GM12878 (cell line): Measurements from ENCODE around the gene ASB7. TPM values are rescaled to one million over a fixed set of nuclear protein-coding genes. Genes with fewer than 3 reads are reported as not detected.

Source experiments
- ATAC-seq: fragments of 200-7000 bp; cut with Tn5 transposase; 3 replicates; pipeline ENCODE4 v1.9.1; 2020; ENCODE audit warnings: mild to moderate bottlenecking, moderate library complexity
- BruUV-seq: library from RNA; stranded (reverse); fragments of 400-500 nt; replicated peaks from 2 replicates; lab custom pipeline; 2021; lab: Mats Ljungman, UMichigan
- CTCF ChIA-PET: fragments of 300-600 bp; sonication (Branson Sonifier 250); formaldehyde crosslinking; extraction: SDS; loops from one replicate; lab custom pipeline; 2021; ENCODE audit warnings: inconsistent platforms; lab: Yijun Ruan, JAX
- POLR2A ChIA-PET: fragments of 350-600 bp; formaldehyde crosslinking; extraction: SDS; loops from one replicate; lab custom pipeline; 2021; ENCODE audit warnings: inconsistent platforms; lab: Charles Lee
- RAD21 ChIA-PET: fragments of 300-600 bp; sonication (Branson Sonifier 250); formaldehyde crosslinking; loops from one replicate; lab custom pipeline; 2023; ENCODE audit warnings: antibody characterized with exemption; ENCODE audit not compliant: unreplicated experiment; lab: Charles Lee
- SMC1A ChIA-PET: fragments of 300-600 bp; sonication (Branson Sonifier 250); formaldehyde crosslinking; loops from one replicate; lab custom pipeline; 2023; ENCODE audit not compliant: unreplicated experiment, uncharacterized antibody; lab: Charles Lee
- DNase-seq: peaks from one replicate; pipeline ENCODE4 v3.0.0-alpha.2; 2011; ENCODE audit warnings: low read depth, low spot score
- FAIRE-seq: peaks from 3 replicates; lab custom pipeline; 2011; peaks lifted over from hg19 to GRCh38; lab: Jason Lieb, UNC
- H2AFZ ChIP-seq: 2 replicates; pipeline ENCODE4 v1.6.0; 2011; ENCODE audit warnings: low read depth, low read length, control low read depth; ENCODE audit not compliant: control insufficient read depth
- H3K27ac ChIP-seq: 2 replicates; pipeline ENCODE4 v1.5.1; 2011; ENCODE audit warnings: control low read depth; ENCODE audit not compliant: control insufficient read depth, insufficient read depth
- H3K27me3 ChIP-seq, 2 experiments: replicated peaks in 1 of 2; 2 replicates each; pipeline versions ENCODE4 v1.6.0 to v1.6.1; 2011; ENCODE audit warnings: low read length in 1 of 2; ENCODE audit not compliant: control insufficient read depth in 2 of 2, insufficient read depth in 2 of 2
- H3K36me3 ChIP-seq, 2 experiments: 2 replicates each; pipeline ENCODE4 v1.5.1; 2011; ENCODE audit warnings: low read length in 1 of 2; ENCODE audit not compliant: control insufficient read depth in 2 of 2, insufficient read depth in 2 of 2
- H3K4me1 ChIP-seq: 2 replicates; pipeline ENCODE4 v1.6.1; 2011; ENCODE audit warnings: mild to moderate bottlenecking, low read length, moderate library complexity, mixed read lengths; ENCODE audit not compliant: control insufficient read depth, insufficient read depth
- H3K4me2 ChIP-seq: 2 replicates; pipeline ENCODE4 v1.6.0; 2011; ENCODE audit warnings: control low read depth; ENCODE audit not compliant: control insufficient read depth, insufficient read depth
- H3K4me3 ChIP-seq: fragments of 200-600 bp; sonication (generic); 2 replicates; pipeline ENCODE4 v1.5.1; 2016
- H3K79me2 ChIP-seq: 2 replicates; pipeline ENCODE4 v1.6.0; 2011; ENCODE audit warnings: low read length; ENCODE audit not compliant: control insufficient read depth, insufficient read depth
- H3K9ac ChIP-seq: 2 replicates; pipeline ENCODE4 v1.8.0; 2011; ENCODE audit warnings: low read length, control low read depth, mixed read lengths; ENCODE audit not compliant: control insufficient read depth, insufficient read depth
- H3K9me3 ChIP-seq: replicated peaks from 3 replicates; pipeline ENCODE4 v1.5.1; 2011; ENCODE audit warnings: mild to moderate bottlenecking, low read length; ENCODE audit not compliant: control insufficient read depth, insufficient read depth
- H4K20me1 ChIP-seq: 2 replicates; pipeline ENCODE4 v1.6.0; 2011; ENCODE audit not compliant: control insufficient read depth, insufficient read depth
- BRCA1 ChIP-seq: IDR thresholded peaks from 2 replicates; pipeline ENCODE4 v1.6.1; 2011; ENCODE audit warnings: low read depth, low read length, improper control_type of control experiment
- FOXM1 ChIP-seq: IDR thresholded peaks from 2 replicates; pipeline ENCODE4 v1.6.1; 2012; ENCODE audit warnings: low read depth, mild to moderate bottlenecking, inconsistent platforms, low read length, moderate library complexity
- IRF4 ChIP-seq: IDR thresholded peaks from 2 replicates; pipeline ENCODE4 v1.6.1; 2011; ENCODE audit warnings: low read depth, low read length
- MEF2A ChIP-seq: IDR thresholded peaks from 2 replicates; pipeline ENCODE4 v1.6.1; 2011; ENCODE audit warnings: low read depth, mild to moderate bottlenecking, low read length, moderate library complexity; ENCODE audit not compliant: insufficient read depth
- NFIC ChIP-seq: IDR thresholded peaks from 2 replicates; pipeline ENCODE4 v1.6.1; 2012; ENCODE audit warnings: low read depth, mild to moderate bottlenecking, inconsistent platforms, low read length, moderate library complexity
- RAD51 ChIP-seq: fragments of 450-650 bp; IDR thresholded peaks from 2 replicates; pipeline ENCODE4 v1.6.1; 2016; ENCODE audit warnings: moderate library complexity, mild to moderate bottlenecking, inconsistent platforms
- SMC3 ChIP-seq: IDR thresholded peaks from 2 replicates; pipeline ENCODE4 v1.6.1; 2011; ENCODE audit warnings: low read length, improper control_type of control experiment, borderline replicate concordance
- SRF ChIP-seq, 2 experiments: IDR thresholded peaks; 2 replicates each; pipeline ENCODE4 v1.6.1; 2011; ENCODE audit warnings: low read depth in 2 of 2, low read length in 2 of 2, mild to moderate bottlenecking in 1 of 2, moderate library complexity in 1 of 2
- STAT1 ChIP-seq: fragments of 450-650 bp; conservative IDR thresholded peaks from 2 replicates; pipeline ENCODE4 v1.6.1; 2014; ENCODE audit warnings: antibody characterized with exemption, mild to moderate bottlenecking
- SUZ12 ChIP-seq: fragments of 200-600 bp; sonication (generic); IDR thresholded peaks from one replicate; pipeline ENCODE4 v1.6.1; 2018; ENCODE audit warnings: antibody characterized with exemption, mild to moderate bottlenecking; ENCODE audit not compliant: unreplicated experiment
- ZNF217 ChIP-seq: fragments of 450-650 bp; IDR thresholded peaks from 2 replicates; pipeline ENCODE4 v1.6.1; 2017; ENCODE audit warnings: antibody characterized with exemption, mild to moderate bottlenecking
- WGBS: methylation state at CpG from one replicate; pipeline ENCODE4 v1.1.6; 2016; ENCODE audit warnings: low lambda C conversion rate; ENCODE audit not compliant: insufficient replicate concordance, insufficient coverage; ENCODE audit errors: missing lambda C conversion rate; 5-methylcytosine and 5-hydroxymethylcytosine counted together
- in situ Hi-C: fragments of 300-500 bp; cut with MboI; formaldehyde crosslinking; loops from 9 replicates; pipeline ENCODE4 v1.14.3; 2018; ENCODE audit warnings: mixed read lengths
- intact Hi-C: fragments of 100-400 bp; cut with micrococcal nuclease; formaldehyde crosslinking; loops from one replicate; pipeline ENCODE4 v1.14.2; 2022; ENCODE audit not compliant: unreplicated experiment
- polyA plus RNA-seq, 11 experiments: library from polyadenylated mRNA; depleted of rRNA in 4 of 11; unstranded in 6 of 11; stranded (reverse) in 5 of 11; fragments of >200 nt; fragmentation: Nextera tagmentation in 4 of 11; fragmentation: Illumina TruSeq in 1 of 11; extraction: Ambion mirVana in 4 of 11; extraction: Trizol in 1 of 11; gene quantifications; 1 replicate in 1 of 11; 2 replicates in 10 of 11; pipeline versions ENCODE4 v1.2.1 to v1.2.3, GENCODE V29; 2011 to 2016; ENCODE audit warnings: inconsistent platforms in 2 of 11, missing spikeins in 2 of 11, low read depth in 1 of 11
- total RNA-seq, 4 experiments: library from RNA; depleted of rRNA in 3 of 4; stranded (reverse); fragments of >200 nt in 3 of 4; fragmentation: Illumina TruSeq in 1 of 4; extraction: Trizol in 1 of 4; gene quantifications; 2 replicates each; pipeline versions ENCODE4 v1.2.1 to v1.2.3, GENCODE V29; 2013 to 2021
- TF ChIP-seq, protein P1 (sequence below): IDR thresholded peaks from 2 replicates; pipeline ENCODE4 v1.6.1; 2012; ENCODE audit warnings: low read length, inconsistent platforms
- TF ChIP-seq, protein P2 (sequence below): fragments of 450-650 bp; IDR thresholded peaks from 2 replicates; pipeline ENCODE4 v1.6.1; 2017; ENCODE audit warnings: low read depth, mild to moderate bottlenecking, moderate library complexity

Gene ASB7
- total and polyA plus RNA-seq, 10 of the 15 experiments (the other 5 are each of a cell fraction or from before 2014, with no cell fraction given) = 2.7 to 13.9 (median 8.6) TPM

DNA sequence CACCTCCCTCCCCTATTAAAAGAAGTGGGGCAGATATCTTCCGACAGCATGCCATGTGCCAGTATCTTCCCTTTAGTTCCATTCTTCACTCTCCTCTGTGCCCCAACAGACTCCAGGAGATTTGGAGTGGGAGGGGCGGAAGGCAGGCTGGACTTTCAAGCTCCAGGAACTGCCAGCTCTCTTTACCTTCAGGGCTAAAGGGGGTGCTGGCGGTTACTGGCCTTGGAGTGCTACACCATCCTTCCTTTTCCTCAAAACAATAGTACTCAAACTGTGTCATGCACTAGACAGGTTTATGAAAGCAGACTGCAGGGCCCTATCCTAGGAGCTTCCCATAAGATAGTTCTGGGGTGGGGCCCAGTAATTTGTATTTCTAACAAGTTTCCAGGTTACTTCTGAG is 6.4 kb upstream of the ASB7 start:
- DNase-seq = no peak
- ChIA-PET RAD21 (no interaction called here), SMC1A (interaction anchor here (0.7 to 1.0 kb wide), 2 partner anchors 23 to 31 kb away, joined by 3 to 5 read pairs; no protein-coding TSS in a partner anchor), CTCF (interaction anchor here (1.0 to 1.7 kb wide), 4 partner anchors 26 to 420 kb away, joined by 4 read pairs; no protein-coding TSS in a partner anchor), POLR2A (no interaction called here)
- Histone ChIP-seq H3K4me2 (peak overlapping the region; percentile 51), H3K27ac (peak overlapping the region; percentile 81), H4K20me1 (no peaks in the 10 kb centered on the region), H3K9ac (peak overlapping the region; percentile 53), H3K4me1 (peaks cover 19% of the 10 kb centered on the region), H2AFZ (no peak overlapping the region), H3K9me3 (no peaks in the 10 kb centered on the region; the same call in 1 of the 3 replicates), H3K27me3 (no peaks in the 10 kb centered on the region), H3K4me3 (peak overlapping the region; percentile 55; the same call in 1 of the 2 replicates), H3K79me2 (peaks cover 68% of the 10 kb centered on the region), H3K36me3 (peaks cover 0 to 2% of the 10 kb centered on the region in 2 experiments; a peak in 1 of 4 replicates)
- no peak for FAIRE-seq
- no peak for TF ChIP-seq IRF4
- TF ChIP-seq SRF (IDR thresholded peaks at IDR 0.05; ENCODE audit: low read depth in 2 of 2, low read length in 2 of 2) = no peak
- no peak for TF ChIP-seq BRCA1
- 51% methylated on average over 3 of the region's 3 CpGs for WGBS
- intact Hi-C loops (no loop called here), in situ Hi-C loops (loop anchor here (10.0 kb wide), 1 partner anchor 661 kb away; no protein-coding TSS in a partner anchor)
- BruUV-seq = no TSS peak
- no peak for ATAC-seq

DNA sequence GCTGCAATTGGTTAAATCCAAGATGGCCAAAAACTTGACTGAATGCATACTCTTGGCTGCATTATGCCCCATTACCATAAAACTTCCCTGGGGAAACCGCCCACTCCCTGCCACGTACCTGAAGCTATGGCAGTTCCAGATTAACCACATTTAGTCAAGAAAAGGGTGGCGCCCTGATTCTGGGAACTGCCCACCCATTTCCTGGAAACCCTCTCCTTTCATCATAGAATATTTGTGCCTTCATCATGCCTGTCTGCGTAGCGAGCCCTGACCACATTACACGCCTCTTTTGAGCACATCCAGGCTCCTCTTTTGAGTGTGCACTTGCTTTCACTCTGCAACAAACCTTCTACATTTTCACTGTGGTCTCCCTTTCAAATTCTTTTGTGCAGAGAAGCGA is 5.6 kb upstream of the ASB7 start:
- ATAC-seq = peak; percentile 86
- Histone ChIP-seq H2AFZ (peak overlapping the region; percentile 5), H3K4me2 (peak overlapping the region; percentile 51), H3K36me3 (peaks cover 0 to 2% of the 10 kb centered on the region in 2 experiments; a peak in 1 of 4 replicates), H3K27me3 (no peaks in the 10 kb centered on the region), H3K9ac (peak overlapping the region; percentile 53), H3K4me1 (peaks cover 19% of the 10 kb centered on the region), H3K9me3 (no peaks in the 10 kb centered on the region; the same call in 1 of the 3 replicates), H3K27ac (peak overlapping the region; percentile 81), H3K79me2 (peaks cover 77% of the 10 kb centered on the region), H4K20me1 (no peaks in the 10 kb centered on the region), H3K4me3 (peak overlapping the region; percentile 55)
- intact Hi-C loops (no loop called here), in situ Hi-C loops (loop anchor here (10.0 kb wide), 1 partner anchor 662 kb away; no protein-coding TSS in a partner anchor)
- DNase-seq = peak; percentile 74
- ChIA-PET CTCF (interaction anchor here (0.6 to 1.7 kb wide), 5 partner anchors 24 to 757 kb away, joined by 3 to 4 read pairs (median 4); no protein-coding TSS in a partner anchor), POLR2A (interaction anchor here (0.6 kb wide), 1 partner anchor 321 kb away, joined by 3 read pairs; no protein-coding TSS in a partner anchor), RAD21 (no interaction called here), SMC1A (interaction anchor here (0.7 to 1.5 kb wide), 5 partner anchors 11 to 655 kb away, joined by 3 to 6 read pairs (median 4); no protein-coding TSS in a partner anchor)
- no TSS peak for BruUV-seq
- 2% methylated on average over 7 of the region's 7 CpGs for WGBS
- peak; percentile 85 for FAIRE-seq
- TF ChIP-seq, protein P1, sequence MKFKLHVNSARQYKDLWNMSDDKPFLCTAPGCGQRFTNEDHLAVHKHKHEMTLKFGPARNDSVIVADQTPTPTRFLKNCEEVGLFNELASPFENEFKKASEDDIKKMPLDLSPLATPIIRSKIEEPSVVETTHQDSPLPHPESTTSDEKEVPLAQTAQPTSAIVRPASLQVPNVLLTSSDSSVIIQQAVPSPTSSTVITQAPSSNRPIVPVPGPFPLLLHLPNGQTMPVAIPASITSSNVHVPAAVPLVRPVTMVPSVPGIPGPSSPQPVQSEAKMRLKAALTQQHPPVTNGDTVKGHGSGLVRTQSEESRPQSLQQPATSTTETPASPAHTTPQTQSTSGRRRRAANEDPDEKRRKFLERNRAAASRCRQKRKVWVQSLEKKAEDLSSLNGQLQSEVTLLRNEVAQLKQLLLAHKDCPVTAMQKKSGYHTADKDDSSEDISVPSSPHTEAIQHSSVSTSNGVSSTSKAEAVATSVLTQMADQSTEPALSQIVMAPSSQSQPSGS = peak; percentile 58
- no peak for TF ChIP-seq FOXM1
- TF ChIP-seq ZNF217 = no peak
- TF ChIP-seq NFIC = peak; percentile 56; the same call in 1 of the 2 replicates
- no peak for TF ChIP-seq SMC3
- 0 out of 2 replicates have a peak, but pooled peaks have one; percentile 35 for TF ChIP-seq MEF2A
- TF ChIP-seq SUZ12 = no peak
- TF ChIP-seq STAT1 = 0 out of 2 replicates have a peak, but pooled peaks have one; percentile 30
- TF ChIP-seq RAD51 = no peak
- TF ChIP-seq, protein P2, sequence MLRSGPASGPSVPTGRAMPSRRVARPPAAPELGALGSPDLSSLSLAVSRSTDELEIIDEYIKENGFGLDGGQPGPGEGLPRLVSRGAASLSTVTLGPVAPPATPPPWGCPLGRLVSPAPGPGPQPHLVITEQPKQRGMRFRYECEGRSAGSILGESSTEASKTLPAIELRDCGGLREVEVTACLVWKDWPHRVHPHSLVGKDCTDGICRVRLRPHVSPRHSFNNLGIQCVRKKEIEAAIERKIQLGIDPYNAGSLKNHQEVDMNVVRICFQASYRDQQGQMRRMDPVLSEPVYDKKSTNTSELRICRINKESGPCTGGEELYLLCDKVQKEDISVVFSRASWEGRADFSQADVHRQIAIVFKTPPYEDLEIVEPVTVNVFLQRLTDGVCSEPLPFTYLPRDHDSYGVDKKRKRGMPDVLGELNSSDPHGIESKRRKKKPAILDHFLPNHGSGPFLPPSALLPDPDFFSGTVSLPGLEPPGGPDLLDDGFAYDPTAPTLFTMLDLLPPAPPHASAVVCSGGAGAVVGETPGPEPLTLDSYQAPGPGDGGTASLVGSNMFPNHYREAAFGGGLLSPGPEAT = 0 out of 2 replicates have a peak, but pooled peaks have one; percentile 36
